ENCODE results near the gene SLC25A21. TPM values are rescaled to one million over a fixed set of nuclear protein-coding genes. Genes with fewer than 3 reads are reported as not detected.
"Not testable (repeated sequence)": the region's sequence is repeated elsewhere in the genome, so short reads cannot be mapped to it uniquely, and the experiment has no call there.

SLC25A21 gene
- total RNA-seq, 1 donor from 2014 or later = not detected

- no peak overlapping the region for H3K4me3 Mint-ChIP-seq
- no peaks in the 10 kb centered on the region for H3K4me1 Mint-ChIP-seq
- no peak overlapping the region for H3K27ac Mint-ChIP-seq
- no peak for DNase-seq
- CTCF ChIA-PET = no interaction called here
- ATAC-seq (ENCODE audit: low read depth) = no peak
- intact Hi-C loops (cut with micrococcal nuclease) = no loop called here
- TF ChIP-seq CTCF (IDR thresholded peaks at IDR 0.05) = no peak
- no peaks in the 10 kb centered on the region for H3K27me3 Mint-ChIP-seq
- POLR2A ChIA-PET = no interaction called here
- peaks cover 4% of the 10 kb centered on the region for H3K9me3 Mint-ChIP-seq
- H3K36me3 Mint-ChIP-seq (ENCODE audit: low read depth) = no peaks in the 10 kb centered on the region
Observed at GRCh38 chr14:37187294-37187693, 14.9 kb upstream of the SLC25A21 start.

GRCh38 chr14:37186865-37187264 is 14.5 kb upstream of the SLC25A21 start:
- DNase-seq (no peak), ATAC-seq (ENCODE audit: low read depth) (no peak)
- intact Hi-C loops (cut with micrococcal nuclease) = no loop called here
- no peak for TF ChIP-seq CTCF (IDR thresholded peaks at IDR 0.05)
- Mint-ChIP-seq H3K9me3 (peaks cover 4% of the 10 kb centered on the region), H3K27ac (no peak overlapping the region), H3K4me1 (no peaks in the 10 kb centered on the region), H3K36me3 (ENCODE audit: low read depth) (no peaks in the 10 kb centered on the region), H3K4me3 (no peak overlapping the region), H3K27me3 (no peaks in the 10 kb centered on the region)
- POLR2A ChIA-PET = no interaction called here
- CTCF ChIA-PET = no interaction called here

GRCh38 chr14:37185670-37186069 is 13.3 kb upstream of the SLC25A21 start:
- no peak for ATAC-seq (ENCODE audit: low read depth)
- POLR2A ChIA-PET = no interaction called here
- H3K27me3 Mint-ChIP-seq = no peaks in the 10 kb centered on the region
- no peaks in the 10 kb centered on the region for H3K4me1 Mint-ChIP-seq
- H3K36me3 Mint-ChIP-seq (ENCODE audit: low read depth) = no peaks in the 10 kb centered on the region
- CTCF ChIA-PET = no interaction called here
- TF ChIP-seq CTCF (IDR thresholded peaks at IDR 0.05) = no peak
- H3K27ac Mint-ChIP-seq = no peak overlapping the region
- DNase-seq = no peak
- peaks cover 4% of the 10 kb centered on the region for H3K9me3 Mint-ChIP-seq
- H3K4me3 Mint-ChIP-seq = no peak overlapping the region
- intact Hi-C loops (cut with micrococcal nuclease) = no loop called here

GRCh38 chr14:37184520-37184919 is 12.1 kb upstream of the SLC25A21 start:
- H3K4me3 Mint-ChIP-seq; H3K36me3 Mint-ChIP-seq (ENCODE audit: low read depth); H3K9me3 Mint-ChIP-seq; POLR2A ChIA-PET; CTCF ChIA-PET; H3K27ac Mint-ChIP-seq; H3K27me3 Mint-ChIP-seq; intact Hi-C loops (cut with micrococcal nuclease); DNase-seq; ATAC-seq (ENCODE audit: low read depth); H3K4me1 Mint-ChIP-seq: not testable (repeated sequence)

GRCh38 chr14:37181441-37181840 is 9.0 kb upstream of the SLC25A21 start:
- TF ChIP-seq CTCF (IDR thresholded peaks at IDR 0.05) = no peak
- Mint-ChIP-seq H3K27ac (no peak overlapping the region), H3K4me3 (no peak overlapping the region), H3K36me3 (ENCODE audit: low read depth) (no peaks in the 10 kb centered on the region), H3K4me1 (no peaks in the 10 kb centered on the region), H3K9me3 (no peaks in the 10 kb centered on the region), H3K27me3 (no peaks in the 10 kb centered on the region)
- ATAC-seq (ENCODE audit: low read depth) (no peak), DNase-seq (no peak)
- intact Hi-C loops (cut with micrococcal nuclease) = no loop called here
- ChIA-PET POLR2A (no interaction called here), CTCF (no interaction called here)

- H3K4me1 Mint-ChIP-seq; ATAC-seq (ENCODE audit: low read depth); H3K36me3 Mint-ChIP-seq (ENCODE audit: low read depth); H3K27me3 Mint-ChIP-seq; DNase-seq; H3K9me3 Mint-ChIP-seq; H3K4me3 Mint-ChIP-seq; POLR2A ChIA-PET; H3K27ac Mint-ChIP-seq; CTCF ChIA-PET; intact Hi-C loops (cut with micrococcal nuclease): not testable (repeated sequence)
Observed at GRCh38 chr14:37180886-37181285, 8.5 kb upstream of the SLC25A21 start.

Measured in activated B cell treated with CpG ODN at 0.5 μM for 24 hours (primary cell).